ENCODE data around the gene CFAP52.
A peak's percentile ranks its signal among the peaks of the same experiment; 100 is the strongest.

Gene CFAP52, protein sequence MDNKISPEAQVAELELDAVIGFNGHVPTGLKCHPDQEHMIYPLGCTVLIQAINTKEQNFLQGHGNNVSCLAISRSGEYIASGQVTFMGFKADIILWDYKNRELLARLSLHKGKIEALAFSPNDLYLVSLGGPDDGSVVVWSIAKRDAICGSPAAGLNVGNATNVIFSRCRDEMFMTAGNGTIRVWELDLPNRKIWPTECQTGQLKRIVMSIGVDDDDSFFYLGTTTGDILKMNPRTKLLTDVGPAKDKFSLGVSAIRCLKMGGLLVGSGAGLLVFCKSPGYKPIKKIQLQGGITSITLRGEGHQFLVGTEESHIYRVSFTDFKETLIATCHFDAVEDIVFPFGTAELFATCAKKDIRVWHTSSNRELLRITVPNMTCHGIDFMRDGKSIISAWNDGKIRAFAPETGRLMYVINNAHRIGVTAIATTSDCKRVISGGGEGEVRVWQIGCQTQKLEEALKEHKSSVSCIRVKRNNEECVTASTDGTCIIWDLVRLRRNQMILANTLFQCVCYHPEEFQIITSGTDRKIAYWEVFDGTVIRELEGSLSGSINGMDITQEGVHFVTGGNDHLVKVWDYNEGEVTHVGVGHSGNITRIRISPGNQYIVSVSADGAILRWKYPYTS

DNA sequence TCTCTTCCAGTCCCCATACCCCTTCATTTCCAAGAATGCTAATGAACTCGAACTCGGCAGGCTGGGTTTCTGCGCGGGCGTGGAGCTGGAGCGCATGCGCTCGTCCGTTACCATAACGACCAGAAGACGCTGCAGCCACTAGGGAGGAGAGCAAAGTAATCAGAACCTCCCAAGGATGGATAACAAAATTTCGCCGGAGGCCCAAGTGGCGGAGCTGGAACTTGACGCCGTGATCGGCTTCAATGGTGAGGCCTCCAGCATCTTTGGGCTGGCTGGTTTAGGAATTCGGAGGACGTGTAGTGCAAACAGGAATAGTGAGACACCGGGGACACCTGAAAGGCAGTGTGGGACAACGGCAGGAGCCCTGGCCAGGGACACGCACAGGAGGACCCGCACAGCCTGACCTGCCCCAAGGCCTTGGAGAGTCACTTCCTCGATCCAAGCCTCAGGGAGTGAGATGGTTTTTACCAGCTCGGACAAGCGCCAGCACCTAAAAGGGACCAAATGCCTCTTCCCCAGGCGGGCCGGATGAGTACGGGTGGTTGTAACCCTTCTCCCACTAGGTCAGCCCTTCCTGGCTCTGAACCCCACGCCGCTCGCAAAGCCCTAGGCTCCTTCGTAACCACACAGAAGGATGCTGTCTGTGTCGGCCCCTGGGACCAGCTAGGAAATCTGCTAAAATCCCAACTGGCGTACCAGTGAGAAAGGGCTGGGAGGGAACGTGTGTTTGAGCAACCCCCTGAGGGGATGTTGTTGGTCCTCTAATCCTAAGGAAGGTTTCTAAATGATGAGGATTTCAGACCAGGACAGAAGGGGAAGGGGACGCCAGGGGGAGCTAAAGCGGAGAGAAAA is at the start of gene CFAP52:
Gene CFAP52 (plus strand): TSS at position 122 of the 852 bp plus-strand sequence. CDS start 54 bp downstream, at position 176.
- Mint-ChIP-seq H3K27me3 (no peaks in the 10 kb centered on the region), H3K9me3 (no peaks in the 10 kb centered on the region), H3K4me1 (ENCODE audit: low read depth) (peaks cover 26% of the 10 kb centered on the region), H3K36me3 (ENCODE audit: low read depth) (no peaks in the 10 kb centered on the region), H3K4me3 (peak within 1 kb of the TSS; percentile 97), H3K27ac (peak within 1 kb of the TSS; percentile 94)

DNA sequence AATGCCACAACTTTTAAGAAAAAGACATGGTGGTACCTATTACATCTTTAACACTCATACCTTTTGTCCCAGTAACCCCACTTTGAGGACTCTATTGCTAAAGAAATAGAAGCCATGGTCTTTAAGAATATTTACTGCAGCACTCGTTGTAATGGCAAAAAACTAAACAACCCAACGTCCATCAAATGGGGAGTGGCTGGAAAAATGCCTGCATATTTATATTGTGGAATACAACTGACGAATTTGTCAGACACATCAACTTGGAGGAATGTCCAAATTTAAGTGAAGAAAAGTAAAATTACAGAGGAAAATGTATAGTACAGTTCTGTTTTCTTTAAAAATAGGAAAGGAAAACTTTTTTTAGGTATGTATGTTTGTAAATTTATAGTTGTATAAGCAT is 48.7 kb upstream of the CFAP52 start:
- H3K27ac Mint-ChIP-seq, result no peak overlapping the region
- H3K4me3 Mint-ChIP-seq, result no peak overlapping the region
- peaks cover 7% of the 10 kb centered on the region for H3K36me3 Mint-ChIP-seq (ENCODE audit: low read depth)
- H3K4me1 Mint-ChIP-seq (ENCODE audit: low read depth), result peaks cover 12% of the 10 kb centered on the region
- no peaks in the 10 kb centered on the region for H3K9me3 Mint-ChIP-seq
- H3K27me3 Mint-ChIP-seq, result no peaks in the 10 kb centered on the region

DNA sequence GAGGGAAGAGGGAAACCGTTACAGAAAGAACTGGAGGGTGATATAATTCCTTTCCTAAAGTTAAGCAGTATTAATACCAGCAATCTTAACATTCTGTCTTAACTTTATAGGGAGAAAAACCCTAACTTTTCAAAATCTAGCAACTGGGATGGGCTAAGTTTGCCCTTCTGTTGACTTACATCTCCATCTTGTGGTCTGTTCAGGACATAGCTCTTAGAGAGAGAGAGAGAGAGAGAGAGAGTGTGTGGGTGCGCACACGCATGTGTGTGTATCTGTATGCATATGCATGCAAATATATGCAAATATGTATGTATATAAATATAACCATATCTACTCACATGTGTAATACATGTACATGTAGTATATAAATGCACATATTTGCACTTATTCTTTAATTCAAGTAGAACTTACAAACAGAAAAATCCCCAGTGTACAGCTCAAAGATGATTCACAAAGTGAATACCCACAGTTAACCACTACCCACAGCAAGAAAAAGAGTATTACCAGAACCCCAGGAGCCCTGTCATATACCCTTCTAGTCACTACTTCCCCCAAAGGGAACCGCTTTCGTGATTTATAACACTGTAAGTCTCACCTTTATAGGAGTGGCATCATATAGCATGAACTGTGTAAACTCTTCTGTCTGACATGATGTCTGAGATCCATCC is 47.3 kb upstream of the CFAP52 start:
- H3K9me3 Mint-ChIP-seq, result no peaks in the 10 kb centered on the region
- no peaks in the 10 kb centered on the region for H3K27me3 Mint-ChIP-seq
- H3K36me3 Mint-ChIP-seq (ENCODE audit: low read depth), result peaks cover 7% of the 10 kb centered on the region
- no peak overlapping the region for H3K27ac Mint-ChIP-seq
- no peak overlapping the region for H3K4me3 Mint-ChIP-seq
- H3K4me1 Mint-ChIP-seq (ENCODE audit: low read depth), result peaks cover 12% of the 10 kb centered on the region

DNA sequence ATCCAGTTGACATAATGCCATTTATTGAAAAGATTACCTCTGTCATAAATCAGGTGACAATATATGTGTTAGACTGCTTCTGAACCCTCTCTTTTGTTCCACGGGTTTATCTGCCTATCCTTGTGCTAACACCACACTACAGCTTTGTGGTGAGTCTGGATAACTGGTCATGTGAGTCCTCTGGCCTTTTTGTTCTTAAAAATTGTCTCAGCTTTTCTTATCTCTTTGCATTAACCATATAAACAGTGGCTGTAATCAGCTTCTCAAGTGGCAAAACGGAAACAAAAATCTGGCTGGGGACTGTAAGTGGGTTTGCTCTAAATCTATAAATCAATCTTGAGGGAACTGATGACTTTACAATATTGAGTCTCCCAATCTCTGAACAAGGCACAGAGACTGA is 45.4 kb upstream of the CFAP52 start:
- Mint-ChIP-seq H3K4me1 (ENCODE audit: low read depth) (peaks cover 12% of the 10 kb centered on the region), H3K4me3 (no peak overlapping the region), H3K27me3 (no peaks in the 10 kb centered on the region), H3K9me3 (no peaks in the 10 kb centered on the region), H3K36me3 (ENCODE audit: low read depth) (peaks cover 11% of the 10 kb centered on the region), H3K27ac (no peak overlapping the region)

DNA sequence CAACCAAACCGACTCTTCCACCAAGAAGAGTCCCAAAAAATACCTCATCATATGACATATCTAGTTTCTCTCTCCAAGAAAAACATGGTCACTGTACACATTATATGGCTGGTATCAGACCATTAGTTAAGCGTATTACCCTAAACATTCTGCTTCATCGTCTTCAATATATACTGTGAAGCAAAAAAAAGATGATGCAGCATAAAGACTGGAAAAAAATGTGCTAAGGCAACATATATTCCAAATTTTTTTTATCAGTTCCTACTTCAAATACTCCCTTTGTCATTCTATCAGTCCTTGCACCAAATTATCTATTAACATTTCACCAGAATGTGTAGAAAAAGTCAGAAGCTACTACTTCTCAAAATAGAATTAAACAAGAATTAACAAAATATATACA is 43.7 kb upstream of the CFAP52 start:
- H3K36me3 Mint-ChIP-seq (ENCODE audit: low read depth), result peaks cover 11% of the 10 kb centered on the region
- no peaks in the 10 kb centered on the region for H3K27me3 Mint-ChIP-seq

DNA sequence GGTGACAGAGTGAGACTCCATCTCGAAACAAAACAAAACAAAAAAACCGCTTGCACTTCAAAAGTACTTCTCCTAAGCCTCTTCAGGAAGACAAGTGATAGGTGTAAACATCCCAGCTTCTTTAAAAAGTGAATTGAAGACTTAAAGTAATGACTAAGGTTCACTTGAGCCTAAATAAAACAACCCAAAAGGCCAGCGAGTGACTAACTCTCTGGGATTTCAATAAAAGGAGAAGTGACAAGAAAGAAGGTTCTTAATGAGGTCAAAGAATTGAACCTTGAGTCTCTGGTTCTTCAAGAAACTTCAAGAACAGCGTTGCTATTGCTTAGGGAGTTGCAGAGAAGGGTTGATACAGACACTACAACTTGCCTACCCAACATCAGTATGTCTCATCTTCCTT is 43.0 kb upstream of the CFAP52 start:
- Mint-ChIP-seq H3K36me3 (ENCODE audit: low read depth) (peaks cover 11% of the 10 kb centered on the region), H3K27me3 (no peaks in the 10 kb centered on the region), H3K9me3 (no peaks in the 10 kb centered on the region), H3K27ac (peak overlapping the region; percentile 10), H3K4me1 (ENCODE audit: low read depth) (peaks cover 12% of the 10 kb centered on the region), H3K4me3 (no peak overlapping the region)

More for the DNA sequence above, 43.7 kb upstream of the CFAP52 start:
- Mint-ChIP-seq H3K4me3 (no peak overlapping the region), H3K4me1 (ENCODE audit: low read depth) (peaks cover 12% of the 10 kb centered on the region), H3K27ac (no peak overlapping the region), H3K9me3 (no peaks in the 10 kb centered on the region)

DNA sequence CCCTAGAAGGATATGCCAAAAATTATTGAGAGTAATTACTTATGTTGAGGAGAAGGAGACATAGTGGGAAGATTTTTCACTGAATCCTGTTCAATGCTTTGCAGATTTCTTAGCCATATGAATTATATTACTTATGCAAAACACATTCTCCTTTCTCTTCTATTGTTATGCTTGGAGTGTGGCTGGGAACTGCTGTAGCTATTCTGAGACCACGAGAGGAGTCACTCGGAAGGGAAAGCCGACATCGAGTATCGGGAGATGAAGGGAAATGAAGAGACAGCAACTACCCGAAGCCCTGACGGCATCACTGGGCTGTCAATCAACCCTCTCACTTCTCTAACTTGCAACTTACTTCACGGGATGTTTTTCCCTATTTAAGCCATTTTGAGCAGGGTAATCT is 40.4 kb upstream of the CFAP52 start:
- H3K4me1 Mint-ChIP-seq (ENCODE audit: low read depth), result no peaks in the 10 kb centered on the region

DNA sequence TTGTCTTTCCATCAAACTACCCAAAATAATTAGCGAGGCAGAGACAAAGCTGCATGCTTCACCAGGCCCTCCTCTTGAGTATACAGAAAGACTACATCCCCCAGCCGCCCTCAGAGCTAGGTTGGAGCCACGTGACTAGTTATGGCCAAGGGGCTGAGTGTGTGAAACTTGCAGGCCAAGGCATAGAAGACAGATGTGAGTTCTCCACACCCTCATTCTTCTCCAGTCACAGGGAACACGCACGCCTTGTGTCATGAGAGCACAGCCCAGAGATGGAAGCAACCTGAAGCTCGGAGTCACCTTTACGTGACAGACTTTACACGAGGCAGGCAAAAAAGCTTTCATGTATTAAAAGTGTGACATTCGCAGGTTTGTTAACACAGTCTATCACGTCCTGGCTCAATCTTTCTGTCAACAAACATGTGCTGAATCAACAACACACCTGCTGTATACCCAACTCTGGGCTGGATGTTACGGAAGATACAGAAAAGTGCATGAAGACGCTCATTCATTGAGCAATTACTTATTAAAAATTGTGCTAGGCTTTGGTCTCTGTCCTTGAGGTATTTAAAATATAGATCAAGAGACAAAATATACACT is 39.2 kb upstream of the CFAP52 start:
- no peak overlapping the region for H3K27ac Mint-ChIP-seq
- no peaks in the 10 kb centered on the region for H3K4me1 Mint-ChIP-seq (ENCODE audit: low read depth)
- H3K4me3 Mint-ChIP-seq, result no peak overlapping the region
- no peaks in the 10 kb centered on the region for H3K27me3 Mint-ChIP-seq
- no peaks in the 10 kb centered on the region for H3K9me3 Mint-ChIP-seq
- peaks cover 29% of the 10 kb centered on the region for H3K36me3 Mint-ChIP-seq (ENCODE audit: low read depth)

More for the DNA sequence above, 40.4 kb upstream of the CFAP52 start:
- Mint-ChIP-seq H3K27ac (no peak overlapping the region), H3K27me3 (no peaks in the 10 kb centered on the region), H3K4me3 (no peak overlapping the region), H3K9me3 (no peaks in the 10 kb centered on the region), H3K36me3 (ENCODE audit: low read depth) (peaks cover 26% of the 10 kb centered on the region)

DNA sequence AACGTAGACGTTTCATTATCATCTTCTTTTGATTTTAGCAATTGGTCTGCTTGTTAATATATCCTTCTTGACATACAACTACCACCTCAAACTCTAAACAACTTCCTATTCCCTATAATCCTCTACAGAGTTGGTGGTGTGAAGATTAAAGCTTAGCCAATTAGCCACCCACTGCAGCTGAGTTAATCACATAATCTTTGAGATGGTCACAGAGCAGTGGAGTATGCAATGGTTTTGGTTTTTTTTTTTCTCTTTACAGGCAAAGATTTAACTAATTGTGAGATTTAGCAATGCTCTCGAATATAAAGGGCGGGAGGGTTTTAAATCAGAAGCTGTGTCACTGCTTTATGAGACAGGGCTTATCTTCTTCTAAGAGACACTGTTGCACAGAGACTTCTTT is 37.8 kb upstream of the CFAP52 start:
- Mint-ChIP-seq H3K4me1 (ENCODE audit: low read depth) (no peaks in the 10 kb centered on the region), H3K27ac (no peak overlapping the region)

DNA sequence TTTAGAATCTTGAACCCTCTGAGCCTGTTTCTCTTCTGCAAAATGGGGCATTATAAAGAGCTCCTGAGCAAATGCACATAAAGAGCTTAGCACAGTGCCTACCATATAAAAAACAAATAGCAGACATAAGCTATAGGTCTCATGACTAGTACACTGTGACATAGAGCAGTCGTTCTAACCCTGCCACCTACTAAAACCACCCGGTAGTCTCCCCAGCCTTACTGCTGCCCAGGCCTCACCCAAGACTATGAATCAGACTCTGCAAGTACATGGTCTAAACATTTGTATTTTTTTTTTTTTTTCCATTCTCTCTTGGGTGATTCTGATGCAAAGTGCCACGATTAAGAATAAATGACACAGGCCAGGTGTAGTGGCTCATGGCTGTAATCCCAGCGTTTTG is 34.7 kb upstream of the CFAP52 start:
- Mint-ChIP-seq H3K9me3 (no peaks in the 10 kb centered on the region), H3K27me3 (no peaks in the 10 kb centered on the region), H3K27ac (no peak overlapping the region), H3K4me3 (no peak overlapping the region), H3K36me3 (ENCODE audit: low read depth) (peaks cover 35% of the 10 kb centered on the region), H3K4me1 (ENCODE audit: low read depth) (no peaks in the 10 kb centered on the region)

More for the DNA sequence above, 37.8 kb upstream of the CFAP52 start:
- H3K36me3 Mint-ChIP-seq (ENCODE audit: low read depth), result peaks cover 29% of the 10 kb centered on the region
- H3K4me3 Mint-ChIP-seq, result no peak overlapping the region
- no peaks in the 10 kb centered on the region for H3K9me3 Mint-ChIP-seq
- no peaks in the 10 kb centered on the region for H3K27me3 Mint-ChIP-seq

DNA sequence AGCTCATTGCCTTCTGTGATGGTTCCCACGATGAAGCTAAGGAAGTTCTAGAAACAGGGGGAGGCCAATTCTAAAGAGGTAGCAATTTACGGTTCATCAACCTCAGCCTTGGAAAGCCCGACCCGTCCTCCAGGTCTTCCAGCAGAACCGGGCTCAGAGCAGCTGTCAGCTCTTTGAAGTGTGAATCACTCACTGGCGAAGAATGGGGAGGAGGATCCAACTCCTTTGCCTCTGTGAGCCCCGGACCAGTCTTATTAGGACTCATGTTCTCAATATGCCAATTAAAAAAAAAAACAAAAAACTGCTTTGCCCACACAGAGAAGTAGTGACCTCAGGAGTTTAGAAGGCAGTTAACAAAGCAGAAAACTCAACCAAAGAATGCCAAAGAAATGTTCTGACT is 32.2 kb upstream of the CFAP52 start:
- peaks cover 35% of the 10 kb centered on the region for H3K36me3 Mint-ChIP-seq (ENCODE audit: low read depth)
- H3K4me1 Mint-ChIP-seq (ENCODE audit: low read depth), result no peaks in the 10 kb centered on the region
- H3K4me3 Mint-ChIP-seq, result no peak overlapping the region
- H3K27ac Mint-ChIP-seq, result no peak overlapping the region
- H3K9me3 Mint-ChIP-seq, result no peaks in the 10 kb centered on the region
- H3K27me3 Mint-ChIP-seq, result no peaks in the 10 kb centered on the region

DNA sequence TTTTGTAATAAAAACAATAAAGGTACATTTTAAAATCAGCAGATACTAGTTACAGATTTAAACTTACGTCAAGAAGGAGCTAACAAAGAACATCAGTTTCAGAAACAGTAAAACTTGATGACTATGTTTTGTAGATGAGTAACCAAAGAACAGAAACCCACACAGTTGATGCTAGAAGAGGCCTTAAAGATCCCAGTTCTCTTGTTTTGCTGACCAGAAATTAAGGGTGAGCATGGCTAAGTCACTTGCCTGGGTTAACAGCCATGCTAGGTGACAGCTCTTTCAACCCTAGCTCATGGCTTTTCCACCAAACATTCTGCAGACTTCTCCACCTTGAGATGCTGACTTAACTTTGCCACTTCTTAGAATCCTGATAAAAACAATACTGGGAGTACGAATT is 27.2 kb upstream of the CFAP52 start:
- H3K4me3 Mint-ChIP-seq, result no peak overlapping the region
- no peak overlapping the region for H3K27ac Mint-ChIP-seq
- no peaks in the 10 kb centered on the region for H3K27me3 Mint-ChIP-seq
- no peaks in the 10 kb centered on the region for H3K4me1 Mint-ChIP-seq (ENCODE audit: low read depth)
- peaks cover 26% of the 10 kb centered on the region for H3K36me3 Mint-ChIP-seq (ENCODE audit: low read depth)
- H3K9me3 Mint-ChIP-seq, result no peaks in the 10 kb centered on the region

DNA sequence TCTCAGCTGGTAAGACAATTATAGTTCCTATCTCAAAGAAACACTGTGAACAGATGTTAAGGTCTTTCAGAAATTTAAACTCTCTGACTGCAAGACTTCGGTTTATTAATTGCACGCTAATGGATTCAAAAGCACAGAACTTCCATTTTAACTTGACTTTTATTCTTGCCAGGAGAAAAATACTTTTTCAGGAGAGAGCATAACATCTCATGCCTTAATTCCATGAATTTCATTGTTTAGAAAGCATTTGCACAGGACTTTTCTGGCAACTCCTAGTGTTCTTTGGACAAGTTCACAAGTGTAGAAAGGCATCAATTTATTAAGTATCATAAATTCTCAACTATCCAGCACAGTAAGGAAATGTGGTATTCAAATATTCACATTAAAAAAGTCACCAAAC is 23.3 kb upstream of the CFAP52 start:
- Mint-ChIP-seq H3K27me3 (no peaks in the 10 kb centered on the region), H3K4me1 (ENCODE audit: low read depth) (no peaks in the 10 kb centered on the region), H3K9me3 (no peaks in the 10 kb centered on the region), H3K36me3 (ENCODE audit: low read depth) (peaks cover 22% of the 10 kb centered on the region), H3K4me3 (no peak overlapping the region), H3K27ac (no peak overlapping the region)

DNA sequence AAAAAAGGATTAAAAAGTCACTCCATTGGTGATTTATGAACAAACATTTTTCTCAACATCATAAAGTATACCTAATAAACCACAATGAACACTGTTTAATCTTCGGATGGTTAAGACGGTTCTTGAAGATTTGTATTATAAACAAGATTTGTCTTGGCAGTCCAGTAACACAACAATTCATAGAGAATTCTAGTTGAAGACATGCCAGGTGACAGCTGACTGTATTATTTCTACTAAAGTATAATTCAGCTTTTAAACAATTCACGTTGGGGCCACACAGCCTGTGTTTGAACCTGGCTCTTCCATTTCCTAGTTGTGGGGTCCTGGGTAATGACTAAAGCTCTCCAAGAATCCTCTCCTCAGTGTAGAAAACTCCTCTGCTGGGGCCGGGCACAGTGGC is 22.8 kb upstream of the CFAP52 start:
- H3K27me3 Mint-ChIP-seq, result no peaks in the 10 kb centered on the region
- H3K36me3 Mint-ChIP-seq (ENCODE audit: low read depth), result peaks cover 22% of the 10 kb centered on the region
- H3K4me1 Mint-ChIP-seq (ENCODE audit: low read depth), result no peaks in the 10 kb centered on the region
- no peak overlapping the region for H3K27ac Mint-ChIP-seq
- no peak overlapping the region for H3K4me3 Mint-ChIP-seq
- no peaks in the 10 kb centered on the region for H3K9me3 Mint-ChIP-seq
